ENCODE measurements around the gene FAM13B.

Gene FAM13B

DNA sequence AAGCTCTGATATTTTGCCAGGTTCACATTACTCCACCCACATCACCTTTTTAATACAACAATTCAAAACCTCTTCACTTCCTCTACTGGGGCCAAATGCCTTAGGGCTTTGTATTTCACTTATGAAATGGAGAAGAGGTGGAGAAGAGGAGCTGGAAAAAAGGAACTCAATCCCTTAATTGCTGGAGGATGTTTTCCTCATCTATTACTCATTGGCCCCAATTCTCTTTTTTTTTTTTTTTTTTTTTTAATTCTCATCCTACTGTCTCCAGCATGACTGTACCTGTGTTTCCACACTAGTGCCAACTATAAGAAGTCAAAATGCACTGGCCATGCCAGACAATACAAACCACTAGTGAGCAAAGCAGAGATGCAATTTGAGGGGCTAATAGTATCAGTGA is 20.9 kb downstream of the FAM13B start:
- Histone ChIP-seq H4K20me1 (ENCODE audit: insufficient read depth, low read length) (no peaks in the 10 kb centered on the region), H3K4me3 (ENCODE audit: low read depth, low read length, poor library complexity, severe bottlenecking) (no peak overlapping the region), H3K9ac (ENCODE audit: low read length) (no peak overlapping the region), H3F3A (ENCODE audit: insufficient read depth, low read length) (no peaks in the 10 kb centered on the region), H3K4me1 (ENCODE audit: insufficient read depth, low read length, severe bottlenecking) (no peaks in the 10 kb centered on the region), H3K79me2 (ENCODE audit: insufficient read depth, low read length) (no peaks in the 10 kb centered on the region), H3K36me3 (ENCODE audit: insufficient read depth, low read length) (peaks cover 72% of the 10 kb centered on the region), H3K4me2 (ENCODE audit: low read length) (no peak overlapping the region), H3K9me2 (ENCODE audit: low read depth, low read length) (no peaks in the 10 kb centered on the region), H3K27ac (ENCODE audit: low read depth, low read length, poor library complexity, severe bottlenecking) (no peak overlapping the region), H2AFZ (ENCODE audit: low read length) (no peak overlapping the region), H3K27me3 (ENCODE audit: insufficient read depth, low read length) (no peaks in the 10 kb centered on the region), H3K9me3 (ENCODE audit: low read length) (no peaks in the 10 kb centered on the region)
- TF ChIP-seq EZH2 (IDR thresholded peaks at IDR 0.05; ENCODE audit: borderline replicate concordance, low read length) (no peak), CTCF (IDR thresholded peaks at IDR 0.05; ENCODE audit: low read length) (no peak)

GRCh38 chr5:138000102-138000723 is 32.7 kb downstream of the FAM13B start:
- Histone ChIP-seq H3K36me3 (ENCODE audit: insufficient read depth, low read length) (peaks cover 58% of the 10 kb centered on the region), H3K4me3 (ENCODE audit: low read depth, low read length, poor library complexity, severe bottlenecking) (no peak overlapping the region), H3F3A (ENCODE audit: insufficient read depth, low read length) (no peaks in the 10 kb centered on the region), H3K9ac (ENCODE audit: low read length) (no peak overlapping the region), H3K79me2 (ENCODE audit: insufficient read depth, low read length) (peaks cover 8% of the 10 kb centered on the region; the same call in 1 of the 2 replicates), H3K4me1 (ENCODE audit: insufficient read depth, low read length, severe bottlenecking) (peaks cover 9% of the 10 kb centered on the region), H3K9me2 (ENCODE audit: low read depth, low read length) (no peaks in the 10 kb centered on the region), H3K27ac (ENCODE audit: low read depth, low read length, poor library complexity, severe bottlenecking) (no peak overlapping the region), H3K9me3 (ENCODE audit: low read length) (peaks cover 3% of the 10 kb centered on the region; the same call in 1 of the 2 replicates), H4K20me1 (ENCODE audit: insufficient read depth, low read length) (no peaks in the 10 kb centered on the region), H3K27me3 (ENCODE audit: insufficient read depth, low read length) (no peaks in the 10 kb centered on the region), H2AFZ (ENCODE audit: low read length) (no peak overlapping the region), H3K4me2 (ENCODE audit: low read length) (no peak overlapping the region)
- TF ChIP-seq EZH2 (IDR thresholded peaks at IDR 0.05; ENCODE audit: borderline replicate concordance, low read length) (no peak), CTCF (IDR thresholded peaks at IDR 0.05; ENCODE audit: low read length) (no peak)

DNA sequence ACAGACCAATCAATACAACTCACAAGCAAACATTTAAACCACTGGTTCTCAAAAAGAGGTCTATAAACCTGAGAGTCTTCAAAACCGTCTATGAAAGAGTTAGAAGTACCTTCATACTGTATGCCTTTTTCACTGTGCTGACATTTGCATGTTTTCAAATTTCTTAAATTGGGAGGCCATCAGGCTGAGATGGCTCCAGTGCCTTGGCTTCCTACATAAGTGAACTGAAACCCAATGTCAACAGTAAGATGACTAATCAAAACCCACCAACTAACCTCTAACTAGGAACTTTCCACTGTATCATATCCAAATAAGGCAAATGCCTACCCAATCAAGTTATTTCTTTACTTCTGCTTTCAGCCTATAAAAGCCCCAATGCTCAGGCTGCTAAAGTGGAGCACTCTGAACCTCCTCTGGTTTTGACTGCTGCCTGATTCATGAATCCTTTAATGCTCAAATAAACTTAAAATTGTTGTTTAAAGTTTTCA is 35.1 kb downstream of the FAM13B start:
- Histone ChIP-seq H3K36me3 (ENCODE audit: insufficient read depth, low read length) (peaks cover 48% of the 10 kb centered on the region), H3K9me3 (ENCODE audit: low read length) (peaks cover 3% of the 10 kb centered on the region; the same call in 1 of the 2 replicates), H3K27ac (ENCODE audit: low read depth, low read length, poor library complexity, severe bottlenecking) (no peak overlapping the region), H3K9ac (ENCODE audit: low read length) (no peak overlapping the region), H3K4me2 (ENCODE audit: low read length) (no peak overlapping the region), H4K20me1 (ENCODE audit: insufficient read depth, low read length) (no peaks in the 10 kb centered on the region), H2AFZ (ENCODE audit: low read length) (no peak overlapping the region), H3K79me2 (ENCODE audit: insufficient read depth, low read length) (peaks cover 13% of the 10 kb centered on the region; the same call in 1 of the 2 replicates), H3F3A (ENCODE audit: insufficient read depth, low read length) (no peaks in the 10 kb centered on the region), H3K4me1 (ENCODE audit: insufficient read depth, low read length, severe bottlenecking) (peaks cover 11% of the 10 kb centered on the region), H3K4me3 (ENCODE audit: low read depth, low read length, poor library complexity, severe bottlenecking) (no peak overlapping the region), H3K27me3 (ENCODE audit: insufficient read depth, low read length) (no peaks in the 10 kb centered on the region), H3K9me2 (ENCODE audit: low read depth, low read length) (no peaks in the 10 kb centered on the region)
- TF ChIP-seq CTCF (IDR thresholded peaks at IDR 0.05; ENCODE audit: low read length) (no peak), EZH2 (IDR thresholded peaks at IDR 0.05; ENCODE audit: borderline replicate concordance, low read length) (no peak)

Measured in OCI-LY1 (cell line).